Esophagus muscularis mucosa (tissue), 4 donors: Measurements from ENCODE around the gene USP12. TPM values are rescaled to one million over a fixed set of nuclear protein-coding genes. Genes with fewer than 3 reads are reported as not detected.

Experiments used
- DNase-seq: peaks from one replicate; pipeline ENCODE4 v3.0.0-alpha.2; 2017; ENCODE audit errors: extremely low spot score
- H3K27ac ChIP-seq, 4 donors: fragments of 200-600 bp; sonication (generic); replicated peaks in 1 of 4; 1 replicate in 3 of 4; 2 replicates in 1 of 4; pipeline ENCODE4 v1.5.1; 2016 to 2019; ENCODE audit warnings: mild to moderate bottlenecking in 1 of 4
- H3K27me3 ChIP-seq, 4 donors: fragments of 200-600 bp; sonication (generic); one replicate each; pipeline versions ENCODE4 v1.5.1 to v1.6.0; 2016 to 2019
- H3K36me3 ChIP-seq, 4 donors: fragments of 200-600 bp; sonication (generic); one replicate each; pipeline ENCODE4 v1.5.1; 2016 to 2019
- H3K4me1 ChIP-seq, 4 donors: fragments of 200-600 bp; sonication (generic); one replicate each; pipeline ENCODE4 v1.5.1; 2016 to 2019
- H3K4me3 ChIP-seq, 4 donors: fragments of 200-600 bp; sonication (generic); 1 replicate in 2 of 4; 2 replicates in 2 of 4; pipeline ENCODE4 v1.5.1; 2016 to 2019; ENCODE audit warnings: mild to moderate bottlenecking in 4 of 4, moderate library complexity in 1 of 4
- H3K9me3 ChIP-seq, 4 donors: fragments of 200-600 bp; sonication (generic); 1 replicate in 3 of 4; 2 replicates in 1 of 4; pipeline ENCODE4 v1.5.1; 2016 to 2019
- EP300 ChIP-seq: sonication (generic); formaldehyde crosslinking; IDR thresholded peaks from one replicate; pipeline ENCODE4 v1.6.1; 2017; ENCODE audit warnings: antibody characterized with exemption
- POLR2A ChIP-seq: fragments of 450-650 bp; IDR thresholded peaks from one replicate; pipeline ENCODE4 v1.6.1; 2017; ENCODE audit warnings: antibody characterized with exemption, moderate library complexity, mild to moderate bottlenecking, low read depth
- POLR2AphosphoS5 ChIP-seq, 2 donors: sonication (generic); formaldehyde crosslinking; IDR thresholded peaks; one replicate each; pipeline ENCODE4 v1.6.1; 2017; ENCODE audit warnings: antibody characterized with exemption in 2 of 2
- WGBS: methylation state at CpG from one replicate; pipeline ENCODE4 v1.1.5; 2018; 5-methylcytosine and 5-hydroxymethylcytosine counted together
- intact Hi-C: fragments of 100-400 bp; cut with DNase I; formaldehyde crosslinking; loops from one replicate; pipeline ENCODE4 v1.15.1; 2023
- total RNA-seq, 4 donors: library from RNA; depleted of rRNA; stranded (reverse); fragments of >200 nt; gene quantifications; one replicate each; pipeline versions ENCODE4 v1.1.0 to v1.2.1, GENCODE V29; 2016
- TF ChIP-seq, protein P1 (sequence below), 3 experiments: fragments of 200-600 bp in 2 of 3; fragments of 450-650 bp in 1 of 3; sonication (generic) in 2 of 3; IDR thresholded peaks; one replicate each; pipeline ENCODE4 v1.5.1; 2017 to 2019; ENCODE audit warnings: antibody characterized with exemption in 3 of 3, mild to moderate bottlenecking in 2 of 3, moderate library complexity in 1 of 3

Gene USP12
- total RNA-seq, 4 donors from 2014 or later = 55.6 to 107 (median 87.3) TPM

DNA sequence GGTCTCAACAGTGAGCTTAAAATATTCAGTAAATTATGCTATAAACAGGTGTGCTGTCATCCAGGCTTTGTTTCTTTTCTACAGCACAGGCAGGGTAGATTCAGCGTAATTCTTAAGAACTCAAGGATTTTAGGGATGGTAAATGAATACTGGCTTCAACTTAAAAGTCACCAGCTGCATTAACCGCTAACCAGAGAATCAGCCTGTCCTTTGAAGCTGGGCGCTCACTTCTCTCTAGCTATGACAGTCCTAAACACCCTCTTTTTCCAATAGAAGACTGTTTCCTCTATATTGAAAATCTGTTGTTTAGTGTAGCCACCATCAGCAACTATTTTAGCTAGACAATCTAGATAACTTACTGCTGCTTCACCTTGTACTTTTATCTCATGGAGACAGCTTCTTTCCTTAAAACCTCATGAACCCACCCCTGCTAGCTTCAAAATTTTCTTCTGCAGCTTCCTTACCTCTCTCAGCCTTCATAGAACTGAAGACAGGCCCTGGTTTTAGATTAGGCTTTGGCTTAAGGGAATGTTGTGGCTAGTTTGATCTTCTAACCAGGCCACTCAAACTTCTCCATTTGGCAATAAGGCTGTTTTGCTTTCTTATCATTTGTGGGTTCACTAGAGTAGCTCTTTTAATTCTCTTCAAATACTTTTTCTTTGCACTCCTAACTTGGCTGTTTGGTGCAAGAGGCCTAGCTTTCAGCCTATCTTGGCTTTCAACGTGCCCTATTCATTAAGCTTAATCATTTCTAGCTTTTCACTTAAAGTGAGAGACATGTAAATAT, 89.5 kb downstream of the USP12 start:
- TF ChIP-seq EP300 = no peak
- no peak for TF ChIP-seq POLR2AphosphoS5 (IDR thresholded peaks at IDR 0.05)
- TF ChIP-seq POLR2A = no peak
- TF ChIP-seq, protein P1, sequence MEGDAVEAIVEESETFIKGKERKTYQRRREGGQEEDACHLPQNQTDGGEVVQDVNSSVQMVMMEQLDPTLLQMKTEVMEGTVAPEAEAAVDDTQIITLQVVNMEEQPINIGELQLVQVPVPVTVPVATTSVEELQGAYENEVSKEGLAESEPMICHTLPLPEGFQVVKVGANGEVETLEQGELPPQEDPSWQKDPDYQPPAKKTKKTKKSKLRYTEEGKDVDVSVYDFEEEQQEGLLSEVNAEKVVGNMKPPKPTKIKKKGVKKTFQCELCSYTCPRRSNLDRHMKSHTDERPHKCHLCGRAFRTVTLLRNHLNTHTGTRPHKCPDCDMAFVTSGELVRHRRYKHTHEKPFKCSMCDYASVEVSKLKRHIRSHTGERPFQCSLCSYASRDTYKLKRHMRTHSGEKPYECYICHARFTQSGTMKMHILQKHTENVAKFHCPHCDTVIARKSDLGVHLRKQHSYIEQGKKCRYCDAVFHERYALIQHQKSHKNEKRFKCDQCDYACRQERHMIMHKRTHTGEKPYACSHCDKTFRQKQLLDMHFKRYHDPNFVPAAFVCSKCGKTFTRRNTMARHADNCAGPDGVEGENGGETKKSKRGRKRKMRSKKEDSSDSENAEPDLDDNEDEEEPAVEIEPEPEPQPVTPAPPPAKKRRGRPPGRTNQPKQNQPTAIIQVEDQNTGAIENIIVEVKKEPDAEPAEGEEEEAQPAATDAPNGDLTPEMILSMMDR (IDR thresholded peaks at IDR 0.05) = no peak
- H3K4me1 ChIP-seq = peaks cover 6 to 32% (median 26%) of the 10 kb centered on the region in 4 donors
- no peak overlapping the region for H3K27ac ChIP-seq
- no peak overlapping the region for H3K4me3 ChIP-seq
- peaks cover 0 to 41% (median 14%) of the 10 kb centered on the region in 4 donors for H3K36me3 ChIP-seq
- H3K9me3 ChIP-seq = no peaks in the 10 kb centered on the region
- intact Hi-C loops = no loop called here
- DNase-seq = no peak
- WGBS = 95% methylated on average over 4 of the region's 4 CpGs
- H3K27me3 ChIP-seq = no peaks in the 10 kb centered on the region

DNA sequence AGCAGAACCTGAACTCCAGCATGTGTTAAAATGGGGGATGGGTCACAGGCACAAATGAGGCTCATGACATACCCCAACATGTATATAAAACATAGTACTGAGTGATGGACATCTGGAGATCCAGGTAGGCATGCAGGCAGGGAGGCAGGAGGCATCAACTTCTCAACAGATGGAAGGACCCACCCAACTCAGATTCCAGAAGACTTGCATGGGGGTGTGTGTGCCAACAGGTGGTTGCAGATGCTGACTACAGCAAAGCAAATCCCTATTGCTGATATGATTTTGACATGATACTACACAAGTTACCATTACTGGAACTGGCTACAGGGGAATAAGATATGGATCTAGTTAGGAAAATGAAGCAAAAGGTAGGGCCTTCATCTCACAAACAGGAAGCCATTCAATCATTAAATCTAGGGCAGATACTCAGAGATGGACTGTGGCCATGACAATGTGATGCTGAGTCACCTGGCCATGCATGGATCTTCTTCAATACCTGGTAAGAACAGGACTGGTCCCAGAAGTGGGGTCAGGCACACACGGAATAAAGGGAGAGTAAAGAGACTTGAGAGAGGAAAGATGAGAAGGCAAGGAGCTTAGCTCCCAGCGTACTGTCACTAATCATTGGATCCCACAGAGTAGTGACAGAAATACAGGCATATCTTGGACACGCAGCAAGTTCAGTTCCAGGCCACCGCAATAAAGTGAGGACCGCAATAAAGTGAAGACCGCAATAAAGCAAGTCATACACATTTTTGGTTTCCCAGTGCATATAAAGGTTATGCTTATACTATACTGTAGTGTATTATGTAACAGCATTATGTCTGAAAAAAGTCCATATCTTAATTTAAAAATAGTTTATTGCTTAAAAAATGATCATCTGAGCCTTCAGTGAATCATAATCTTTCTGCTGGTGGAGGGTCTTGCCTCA, 91.3 kb downstream of the USP12 start:
- TF ChIP-seq POLR2AphosphoS5 (IDR thresholded peaks at IDR 0.05) (no peak), EP300 (no peak), POLR2A (no peak)
- TF ChIP-seq, protein P1 (IDR thresholded peaks at IDR 0.05) = no peak
- DNase-seq = no peak
- Histone ChIP-seq H3K27ac (peak overlapping the region in 3 of 4 donors; percentile 45 to 61 (median 52)), H3K36me3 (peaks cover 0 to 36% (median 12%) of the 10 kb centered on the region in 4 donors), H3K4me1 (peaks cover 16 to 48% (median 42%) of the 10 kb centered on the region in 4 donors), H3K9me3 (no peaks in the 10 kb centered on the region), H3K4me3 (no peak overlapping the region), H3K27me3 (no peaks in the 10 kb centered on the region)
- intact Hi-C loops = no loop called here
- WGBS = over 99% methylated on average over 6 of the region's 6 CpGs

- TF ChIP-seq EP300 (no peak), POLR2A (no peak), POLR2AphosphoS5 (IDR thresholded peaks at IDR 0.05) (no peak)
- TF ChIP-seq, protein P1 (IDR thresholded peaks at IDR 0.05) = no peak
- H3K36me3 ChIP-seq = peaks cover 0 to 34% (median 12%) of the 10 kb centered on the region in 4 donors
- no peak overlapping the region for H3K4me3 ChIP-seq
- H3K4me1 ChIP-seq = peaks cover 16 to 48% (median 43%) of the 10 kb centered on the region in 4 donors
- 68% methylated on average over 3 of the region's 3 CpGs for WGBS
- H3K9me3 ChIP-seq = no peaks in the 10 kb centered on the region
- DNase-seq = no peak
- no peaks in the 10 kb centered on the region for H3K27me3 ChIP-seq
- intact Hi-C loops = no loop called here
- H3K27ac ChIP-seq = peak overlapping the region; percentile 35 to 64 (median 48)
These were observed 92.1 kb downstream of the USP12 start for GRCh38 chr13:27079421-27079958.

DNA sequence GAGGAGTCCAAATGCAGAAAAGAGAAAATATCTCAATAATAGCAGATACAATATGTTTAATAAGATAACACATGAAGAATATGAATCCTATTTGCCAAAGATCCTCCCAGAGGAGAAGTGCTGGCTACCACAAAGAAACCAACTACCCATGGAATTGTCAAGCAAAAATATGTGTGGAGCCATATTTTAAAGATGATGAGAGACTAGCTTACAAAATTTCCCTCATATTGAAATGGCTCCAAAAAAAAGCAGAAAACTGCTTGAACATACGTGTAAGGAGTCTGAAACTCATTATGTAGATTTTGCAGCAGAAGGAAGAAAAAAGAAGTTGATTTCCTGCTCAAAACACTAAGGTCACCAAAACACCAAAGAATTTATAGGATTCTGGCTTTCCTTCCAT, 94.2 kb downstream of the USP12 start:
- Histone ChIP-seq H3K27me3 (no peaks in the 10 kb centered on the region), H3K4me1 (peaks cover 16 to 59% (median 52%) of the 10 kb centered on the region in 4 donors), H3K9me3 (no peaks in the 10 kb centered on the region), H3K36me3 (peaks cover 0 to 40% (median 11%) of the 10 kb centered on the region in 4 donors), H3K27ac (no peak overlapping the region), H3K4me3 (no peak overlapping the region)
- 86% methylated on average over 1 of the region's 1 CpG for WGBS
- intact Hi-C loops = no loop called here
- no peak for DNase-seq
- no peak for TF ChIP-seq POLR2AphosphoS5 (IDR thresholded peaks at IDR 0.05)
- TF ChIP-seq, protein P1 (IDR thresholded peaks at IDR 0.05) = no peak
- TF ChIP-seq EP300 = no peak
- no peak for TF ChIP-seq POLR2A
